Vagina (tissue), 2 donors: ENCODE data around the gene MAP1LC3B.

Experiments used
- POLR2A ChIP-seq, 2 donors: fragments of 450-650 bp; IDR thresholded peaks; one replicate each; pipeline ENCODE4 v1.6.1; 2017; ENCODE audit warnings: antibody characterized with exemption in 2 of 2, mild to moderate bottlenecking in 2 of 2, moderate library complexity in 2 of 2
- TF ChIP-seq, protein P1 (sequence below), 3 experiments: fragments of 450-650 bp in 2 of 3; fragments of 200-600 bp in 1 of 3; sonication (generic) in 1 of 3; IDR thresholded peaks; one replicate each; pipeline ENCODE4 v1.5.1; 2017 to 2019; ENCODE audit warnings: antibody characterized with exemption in 3 of 3, mild to moderate bottlenecking in 2 of 3, moderate library complexity in 2 of 3

DNA sequence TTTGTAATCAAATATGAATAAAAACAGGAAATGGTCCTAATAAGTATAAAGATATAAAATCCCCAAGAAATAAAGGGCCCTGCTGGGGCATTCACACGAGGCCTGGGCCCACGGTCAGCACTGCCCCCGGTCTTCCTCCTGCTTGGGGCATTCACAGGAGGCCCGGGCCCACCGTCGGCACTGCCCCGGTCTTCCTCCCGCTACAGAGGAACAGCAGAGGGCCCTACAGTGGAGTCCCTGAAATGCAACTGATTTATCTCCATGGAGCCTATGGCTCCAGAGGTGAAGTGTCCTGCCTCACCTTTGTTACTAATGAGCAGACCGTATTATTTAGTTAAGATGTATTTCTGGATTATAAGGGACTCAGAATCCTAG lies 46.5 kb downstream of the MAP1LC3B start:
- no peak for TF ChIP-seq POLR2A (IDR thresholded peaks at IDR 0.05)
- TF ChIP-seq, protein P1, sequence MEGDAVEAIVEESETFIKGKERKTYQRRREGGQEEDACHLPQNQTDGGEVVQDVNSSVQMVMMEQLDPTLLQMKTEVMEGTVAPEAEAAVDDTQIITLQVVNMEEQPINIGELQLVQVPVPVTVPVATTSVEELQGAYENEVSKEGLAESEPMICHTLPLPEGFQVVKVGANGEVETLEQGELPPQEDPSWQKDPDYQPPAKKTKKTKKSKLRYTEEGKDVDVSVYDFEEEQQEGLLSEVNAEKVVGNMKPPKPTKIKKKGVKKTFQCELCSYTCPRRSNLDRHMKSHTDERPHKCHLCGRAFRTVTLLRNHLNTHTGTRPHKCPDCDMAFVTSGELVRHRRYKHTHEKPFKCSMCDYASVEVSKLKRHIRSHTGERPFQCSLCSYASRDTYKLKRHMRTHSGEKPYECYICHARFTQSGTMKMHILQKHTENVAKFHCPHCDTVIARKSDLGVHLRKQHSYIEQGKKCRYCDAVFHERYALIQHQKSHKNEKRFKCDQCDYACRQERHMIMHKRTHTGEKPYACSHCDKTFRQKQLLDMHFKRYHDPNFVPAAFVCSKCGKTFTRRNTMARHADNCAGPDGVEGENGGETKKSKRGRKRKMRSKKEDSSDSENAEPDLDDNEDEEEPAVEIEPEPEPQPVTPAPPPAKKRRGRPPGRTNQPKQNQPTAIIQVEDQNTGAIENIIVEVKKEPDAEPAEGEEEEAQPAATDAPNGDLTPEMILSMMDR (IDR thresholded peaks at IDR 0.05): no peak
